Measurements from ENCODE around the gene NCAPD2.
A peak's percentile ranks its signal among the peaks of the same experiment; 100 is the strongest.

Gene NCAPD2

DNA sequence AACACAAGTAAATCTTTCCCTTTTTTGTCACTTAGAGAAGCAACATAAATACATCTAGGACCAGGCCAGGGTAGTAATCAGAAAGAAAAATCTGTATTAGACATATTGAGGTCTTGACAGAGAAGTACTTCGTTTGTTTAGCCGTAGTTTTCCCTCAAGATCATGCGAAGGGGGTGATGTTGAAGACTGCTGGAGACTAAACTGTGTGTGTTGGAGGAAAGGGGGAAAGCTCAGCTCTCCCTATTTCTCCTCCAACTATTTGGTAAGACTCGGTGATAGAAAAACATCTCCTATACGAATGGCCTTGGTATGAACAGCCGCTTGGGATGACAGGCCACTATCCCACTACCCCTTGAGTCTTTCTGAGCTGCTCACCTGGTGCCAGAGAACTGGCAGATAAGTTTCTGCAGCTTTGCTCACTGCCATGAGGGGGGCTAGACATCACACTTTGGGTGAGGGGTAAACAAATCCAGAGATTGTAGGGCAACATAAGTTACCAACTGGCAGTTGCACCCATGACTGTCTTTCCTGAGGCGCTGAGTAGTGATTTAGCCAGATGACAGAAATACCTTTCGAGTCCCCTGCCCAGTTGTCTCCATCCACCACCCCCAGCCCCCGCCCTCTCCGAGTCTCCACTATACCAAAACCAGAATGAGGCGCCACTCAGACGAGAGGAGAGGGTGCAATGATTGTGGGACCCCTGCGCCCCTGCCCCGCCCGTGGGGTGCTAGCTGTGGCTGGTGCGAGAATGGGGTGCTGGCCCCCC lies 24.1 kb upstream of the NCAPD2 start:
- TF ChIP-seq POLR2AphosphoS5 (IDR thresholded peaks at IDR 0.05; ENCODE audit: low read depth) (no peak), GABPA (IDR thresholded peaks at IDR 0.05; ENCODE audit: low read depth) (no peak), SPI1 (IDR thresholded peaks at IDR 0.05; ENCODE audit: borderline replicate concordance, low read depth) (no peak)
- TF ChIP-seq, protein P1, sequence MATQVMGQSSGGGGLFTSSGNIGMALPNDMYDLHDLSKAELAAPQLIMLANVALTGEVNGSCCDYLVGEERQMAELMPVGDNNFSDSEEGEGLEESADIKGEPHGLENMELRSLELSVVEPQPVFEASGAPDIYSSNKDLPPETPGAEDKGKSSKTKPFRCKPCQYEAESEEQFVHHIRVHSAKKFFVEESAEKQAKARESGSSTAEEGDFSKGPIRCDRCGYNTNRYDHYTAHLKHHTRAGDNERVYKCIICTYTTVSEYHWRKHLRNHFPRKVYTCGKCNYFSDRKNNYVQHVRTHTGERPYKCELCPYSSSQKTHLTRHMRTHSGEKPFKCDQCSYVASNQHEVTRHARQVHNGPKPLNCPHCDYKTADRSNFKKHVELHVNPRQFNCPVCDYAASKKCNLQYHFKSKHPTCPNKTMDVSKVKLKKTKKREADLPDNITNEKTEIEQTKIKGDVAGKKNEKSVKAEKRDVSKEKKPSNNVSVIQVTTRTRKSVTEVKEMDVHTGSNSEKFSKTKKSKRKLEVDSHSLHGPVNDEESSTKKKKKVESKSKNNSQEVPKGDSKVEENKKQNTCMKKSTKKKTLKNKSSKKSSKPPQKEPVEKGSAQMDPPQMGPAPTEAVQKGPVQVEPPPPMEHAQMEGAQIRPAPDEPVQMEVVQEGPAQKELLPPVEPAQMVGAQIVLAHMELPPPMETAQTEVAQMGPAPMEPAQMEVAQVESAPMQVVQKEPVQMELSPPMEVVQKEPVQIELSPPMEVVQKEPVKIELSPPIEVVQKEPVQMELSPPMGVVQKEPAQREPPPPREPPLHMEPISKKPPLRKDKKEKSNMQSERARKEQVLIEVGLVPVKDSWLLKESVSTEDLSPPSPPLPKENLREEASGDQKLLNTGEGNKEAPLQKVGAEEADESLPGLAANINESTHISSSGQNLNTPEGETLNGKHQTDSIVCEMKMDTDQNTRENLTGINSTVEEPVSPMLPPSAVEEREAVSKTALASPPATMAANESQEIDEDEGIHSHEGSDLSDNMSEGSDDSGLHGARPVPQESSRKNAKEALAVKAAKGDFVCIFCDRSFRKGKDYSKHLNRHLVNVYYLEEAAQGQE (IDR thresholded peaks at IDR 0.05; ENCODE audit: insufficient replicate concordance, low read depth), result no peak
- TF ChIP-seq, protein P2, sequence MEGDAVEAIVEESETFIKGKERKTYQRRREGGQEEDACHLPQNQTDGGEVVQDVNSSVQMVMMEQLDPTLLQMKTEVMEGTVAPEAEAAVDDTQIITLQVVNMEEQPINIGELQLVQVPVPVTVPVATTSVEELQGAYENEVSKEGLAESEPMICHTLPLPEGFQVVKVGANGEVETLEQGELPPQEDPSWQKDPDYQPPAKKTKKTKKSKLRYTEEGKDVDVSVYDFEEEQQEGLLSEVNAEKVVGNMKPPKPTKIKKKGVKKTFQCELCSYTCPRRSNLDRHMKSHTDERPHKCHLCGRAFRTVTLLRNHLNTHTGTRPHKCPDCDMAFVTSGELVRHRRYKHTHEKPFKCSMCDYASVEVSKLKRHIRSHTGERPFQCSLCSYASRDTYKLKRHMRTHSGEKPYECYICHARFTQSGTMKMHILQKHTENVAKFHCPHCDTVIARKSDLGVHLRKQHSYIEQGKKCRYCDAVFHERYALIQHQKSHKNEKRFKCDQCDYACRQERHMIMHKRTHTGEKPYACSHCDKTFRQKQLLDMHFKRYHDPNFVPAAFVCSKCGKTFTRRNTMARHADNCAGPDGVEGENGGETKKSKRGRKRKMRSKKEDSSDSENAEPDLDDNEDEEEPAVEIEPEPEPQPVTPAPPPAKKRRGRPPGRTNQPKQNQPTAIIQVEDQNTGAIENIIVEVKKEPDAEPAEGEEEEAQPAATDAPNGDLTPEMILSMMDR (IDR thresholded peaks at IDR 0.05; ENCODE audit: insufficient read depth, low read length), result no peak
- Histone ChIP-seq H3K27me3 (ENCODE audit: insufficient read depth, poor library complexity, severe bottlenecking) (no peaks in the 10 kb centered on the region), H3K27ac (replicated peaks) (peak overlapping the region; percentile 83), H3K4me3 (replicated peaks; ENCODE audit: insufficient read depth, low read length) (peak overlapping the region; percentile 77)
- no peak for DNase-seq (ENCODE audit: low read depth in 1 of 2, low spot score in 1 of 2)

DNA sequence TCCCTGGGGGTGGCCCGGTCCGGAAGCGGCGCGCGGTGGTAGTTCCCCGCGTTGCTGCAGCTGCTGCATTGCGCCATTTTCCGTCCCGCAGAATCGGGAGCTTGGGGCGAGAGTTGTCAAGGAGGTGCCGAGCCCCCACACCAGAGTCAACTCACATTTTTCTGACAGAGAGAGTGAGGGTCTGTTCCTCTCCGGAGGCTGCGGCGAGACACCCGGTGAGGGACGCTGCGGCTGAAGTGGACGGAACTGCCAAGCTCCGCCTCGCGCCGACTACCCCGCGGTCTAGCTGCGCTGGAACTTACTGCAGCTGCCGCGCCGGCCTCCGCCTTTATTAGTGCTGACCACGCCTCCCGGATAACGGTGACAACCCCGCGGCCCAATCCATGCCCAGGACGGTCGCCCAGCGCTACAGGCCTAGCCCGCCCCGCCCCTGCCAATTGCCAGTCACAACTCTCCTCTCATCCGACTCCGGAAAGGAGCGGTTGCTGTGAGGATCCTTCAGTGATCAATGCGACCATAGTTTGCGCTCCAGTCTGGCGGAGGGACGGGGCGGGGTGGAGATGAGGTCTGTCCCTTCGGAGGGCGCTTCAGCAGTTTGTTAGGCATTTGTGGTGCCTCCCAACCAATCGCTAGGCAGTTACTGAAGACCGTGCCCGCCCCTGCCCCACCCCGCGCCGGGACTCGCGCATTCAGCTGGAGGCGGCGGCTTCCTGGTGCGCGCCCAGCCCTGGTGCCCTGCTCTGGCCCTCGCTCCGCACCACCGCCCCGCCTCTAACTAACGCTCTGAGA lies 23.3 kb upstream of the NCAPD2 start, which contains the start of gene VAMP1:
Gene VAMP1 (minus strand): TSS at position 303 of the 789 bp plus-strand sequence. CDS start 146 bp downstream, at position 157.
- DNase-seq (ENCODE audit: low read depth in 1 of 2, low spot score in 1 of 2), result peak; percentile 94 to 99
- Histone ChIP-seq H3K27ac (replicated peaks) (peak within 1 kb of the TSS; percentile 83), H3K27me3 (ENCODE audit: insufficient read depth, poor library complexity, severe bottlenecking) (no peaks in the 10 kb centered on the region), H3K4me3 (replicated peaks; ENCODE audit: insufficient read depth, low read length) (peak within 1 kb of the TSS; percentile 77)
- TF ChIP-seq, protein P1 (IDR thresholded peaks at IDR 0.05; ENCODE audit: insufficient replicate concordance, low read depth), result peak; percentile 64
- TF ChIP-seq, protein P2 (IDR thresholded peaks at IDR 0.05; ENCODE audit: insufficient read depth, low read length), result no peak
- TF ChIP-seq SPI1 (IDR thresholded peaks at IDR 0.05; ENCODE audit: borderline replicate concordance, low read depth), result no peak
- peak; percentile 99 for TF ChIP-seq POLR2AphosphoS5 (IDR thresholded peaks at IDR 0.05; ENCODE audit: low read depth)
- TF ChIP-seq GABPA (IDR thresholded peaks at IDR 0.05; ENCODE audit: low read depth), result 0 out of 2 replicates have a peak, but pooled peaks have one; percentile 23

DNA sequence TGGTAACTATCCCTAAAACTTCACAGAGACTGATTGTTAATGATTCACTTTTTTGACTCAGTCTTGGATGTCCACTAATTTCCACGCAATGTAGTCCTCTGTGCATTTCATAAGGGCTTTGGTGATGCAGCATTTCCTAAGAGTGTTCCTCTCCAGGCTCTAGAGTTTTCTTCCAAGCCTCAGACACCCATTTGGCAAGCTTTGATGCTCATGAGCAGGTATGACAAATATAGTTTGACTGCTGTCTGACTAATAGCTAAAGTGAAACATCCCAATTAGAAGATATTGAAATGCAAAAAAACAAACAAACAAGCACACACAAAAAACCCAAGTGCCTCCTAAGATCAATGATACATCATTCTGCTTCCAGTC lies 21.9 kb upstream of the NCAPD2 start:
- peak in 1 of 2 experiments; percentile 64 for DNase-seq (ENCODE audit: low read depth in 1 of 2, low spot score in 1 of 2)
- no peak overlapping the region for H3K4me3 ChIP-seq (replicated peaks; ENCODE audit: insufficient read depth, low read length)
- no peak overlapping the region for H3K27ac ChIP-seq (replicated peaks)
- TF ChIP-seq SPI1 (IDR thresholded peaks at IDR 0.05; ENCODE audit: borderline replicate concordance, low read depth), result no peak
- no peaks in the 10 kb centered on the region for H3K27me3 ChIP-seq (ENCODE audit: insufficient read depth, poor library complexity, severe bottlenecking)

DNA sequence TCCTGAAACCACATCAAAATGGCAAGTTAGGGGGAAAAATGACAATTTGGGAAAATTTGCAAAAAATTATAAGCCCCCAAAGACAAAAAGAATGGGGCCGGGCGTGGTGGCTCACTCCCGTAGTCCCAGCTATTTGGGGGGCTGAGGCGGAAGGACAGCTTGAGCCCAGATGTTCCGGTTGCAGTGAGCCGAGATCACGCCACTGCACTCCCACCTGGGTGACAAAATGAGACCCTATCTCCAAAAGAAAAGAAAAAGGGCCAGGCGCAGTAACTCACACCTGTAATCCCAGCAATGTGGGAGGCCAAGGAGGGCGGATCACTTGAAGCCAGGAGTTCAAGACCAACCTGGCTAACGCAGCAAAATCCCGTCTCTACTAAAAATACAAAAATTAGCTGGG lies 21.4 kb upstream of the NCAPD2 start:
- Histone ChIP-seq H3K4me3 (replicated peaks; ENCODE audit: insufficient read depth, low read length) (no peak overlapping the region), H3K27me3 (ENCODE audit: insufficient read depth, poor library complexity, severe bottlenecking) (no peaks in the 10 kb centered on the region), H3K27ac (replicated peaks) (no peak overlapping the region)
- TF ChIP-seq GABPA (IDR thresholded peaks at IDR 0.05; ENCODE audit: low read depth) (no peak), POLR2AphosphoS5 (IDR thresholded peaks at IDR 0.05; ENCODE audit: low read depth) (no peak), SPI1 (IDR thresholded peaks at IDR 0.05; ENCODE audit: borderline replicate concordance, low read depth) (no peak)
- TF ChIP-seq, protein P2 (IDR thresholded peaks at IDR 0.05; ENCODE audit: insufficient read depth, low read length), result no peak
- TF ChIP-seq, protein P1 (IDR thresholded peaks at IDR 0.05; ENCODE audit: insufficient replicate concordance, low read depth), result no peak
- DNase-seq (ENCODE audit: low read depth in 1 of 2, low spot score in 1 of 2), result no peak

Data from HL-60 (cell line).